KMS-11 (cell line): Measurements from ENCODE around the gene ZC3HAV1L.

ENCODE experiments used
- H2AFZ ChIP-seq: fragments of 200-600 bp; sonication (generic); 2 replicates; pipeline ENCODE4 v1.6.1; 2016; ENCODE audit warnings: antibody characterized with exemption, mixed run types, low read depth
- H3K27ac ChIP-seq: fragments of 200-600 bp; sonication (generic); 2 replicates; pipeline ENCODE4 v1.6.1; 2016; ENCODE audit warnings: mild to moderate bottlenecking, mixed run types
- H3K27me3 ChIP-seq: fragments of 200-600 bp; sonication (generic); 2 replicates; pipeline ENCODE4 v1.6.1; 2017; ENCODE audit warnings: mild to moderate bottlenecking, low read depth, mixed run types, moderate library complexity; ENCODE audit not compliant: insufficient read depth
- H3K36me3 ChIP-seq: fragments of 200-600 bp; sonication (generic); 2 replicates; pipeline ENCODE4 v1.6.1; 2017; ENCODE audit warnings: mild to moderate bottlenecking, mixed run types; ENCODE audit not compliant: insufficient read depth
- H3K4me1 ChIP-seq: fragments of 200-600 bp; sonication (generic); 2 replicates; pipeline ENCODE4 v1.6.1; 2016; ENCODE audit warnings: mild to moderate bottlenecking, low read depth, mixed run types; ENCODE audit not compliant: poor library complexity, severe bottlenecking
- H3K4me2 ChIP-seq: fragments of 200-600 bp; sonication (generic); 2 replicates; pipeline ENCODE4 v1.7.0; 2016; ENCODE audit warnings: mild to moderate bottlenecking, mixed run types
- H3K4me3 ChIP-seq: fragments of 200-600 bp; sonication (generic); IDR thresholded peaks from 2 replicates; pipeline ENCODE4 v1.6.1; 2017; ENCODE audit warnings: low read depth, low read length, mixed read lengths; ENCODE audit not compliant: insufficient read depth
- H3K79me2 ChIP-seq: fragments of 200-600 bp; sonication (generic); 2 replicates; pipeline ENCODE4 v1.6.1; 2016; ENCODE audit warnings: low read depth, mixed run types; ENCODE audit not compliant: insufficient read depth
- H3K9ac ChIP-seq: fragments of 200-600 bp; sonication (generic); 2 replicates; pipeline ENCODE4 v1.6.1; 2016; ENCODE audit warnings: mild to moderate bottlenecking, mixed run types
- H4K20me1 ChIP-seq: fragments of 200-600 bp; sonication (generic); 2 replicates; pipeline ENCODE4 v1.6.1; 2016; ENCODE audit warnings: mild to moderate bottlenecking, mixed run types; ENCODE audit not compliant: insufficient read depth
- CTCF ChIP-seq: fragments of 200-600 bp; sonication (generic); conservative IDR thresholded peaks from 2 replicates; pipeline ENCODE4 v1.6.1; 2017; ENCODE audit warnings: low read depth, mild to moderate bottlenecking, antibody characterized with exemption, low read length, moderate library complexity, mixed read lengths

The ZC3HAV1L gene

GRCh38 chr7:139075031-139075652 is 39.3 kb upstream of the ZC3HAV1L start:
- H3K9ac ChIP-seq, result no peak overlapping the region
- peaks cover 35% of the 10 kb centered on the region for H3K4me1 ChIP-seq
- no peaks in the 10 kb centered on the region for H3K36me3 ChIP-seq
- peak overlapping the region; percentile 40 for H3K4me2 ChIP-seq
- peak; percentile 93 for TF ChIP-seq CTCF
- H3K27ac ChIP-seq, result peak overlapping the region; percentile 22; the same call in 1 of the 2 replicates
- H2AFZ ChIP-seq, result no peak overlapping the region
- no peaks in the 10 kb centered on the region for H4K20me1 ChIP-seq
- no peak overlapping the region for H3K4me3 ChIP-seq
- H3K27me3 ChIP-seq, result no peaks in the 10 kb centered on the region
- H3K79me2 ChIP-seq, result no peaks in the 10 kb centered on the region

GRCh38 chr7:139072796-139073195 is 37.0 kb upstream of the ZC3HAV1L start:
- H2AFZ ChIP-seq, result no peak overlapping the region
- H3K27ac ChIP-seq, result no peak overlapping the region

GRCh38 chr7:139071680-139072079 is 35.8 kb upstream of the ZC3HAV1L start:
- Histone ChIP-seq H3K36me3 (no peaks in the 10 kb centered on the region), H3K27me3 (no peaks in the 10 kb centered on the region), H3K4me3 (no peak overlapping the region), H3K9ac (no peak overlapping the region), H4K20me1 (no peaks in the 10 kb centered on the region), H3K79me2 (no peaks in the 10 kb centered on the region), H3K4me2 (no peak overlapping the region), H3K4me1 (peaks cover 35% of the 10 kb centered on the region), H3K27ac (no peak overlapping the region), H2AFZ (no peak overlapping the region)
- TF ChIP-seq CTCF, result no peak

More at GRCh38 chr7:139072796-139073195, 37.0 kb upstream of the ZC3HAV1L start:
- no peak for TF ChIP-seq CTCF
- Histone ChIP-seq H3K4me3 (no peak overlapping the region), H3K36me3 (no peaks in the 10 kb centered on the region), H3K9ac (no peak overlapping the region), H4K20me1 (no peaks in the 10 kb centered on the region), H3K79me2 (no peaks in the 10 kb centered on the region), H3K4me1 (peaks cover 35% of the 10 kb centered on the region), H3K27me3 (no peaks in the 10 kb centered on the region), H3K4me2 (no peak overlapping the region)

- Histone ChIP-seq H3K9ac (no peak overlapping the region), H3K4me3 (no peak overlapping the region), H3K4me1 (peaks cover 24% of the 10 kb centered on the region), H3K27me3 (no peaks in the 10 kb centered on the region), H3K27ac (no peak overlapping the region), H3K36me3 (no peaks in the 10 kb centered on the region), H2AFZ (no peak overlapping the region), H3K79me2 (no peaks in the 10 kb centered on the region), H4K20me1 (no peaks in the 10 kb centered on the region), H3K4me2 (no peak overlapping the region)
- TF ChIP-seq CTCF, result no peak
These were observed 32.9 kb upstream of the ZC3HAV1L start for GRCh38 chr7:139068544-139069399.
